OCI-LY1 (cell line): ENCODE measurements around the gene PDE6H.

Source experiments
- H2AFZ ChIP-seq: fragments of 200-600 bp; sonication (generic), shearing (Covaris generic); 2 replicates; pipeline ENCODE4 v1.6.0; 2014; ENCODE audit warnings: antibody characterized with exemption, mild to moderate bottlenecking, low read length
- H3F3A ChIP-seq: fragments of 200-600 bp; sonication (generic), shearing (Covaris generic); 2 replicates; pipeline ENCODE4 v1.6.0; 2014; ENCODE audit warnings: mild to moderate bottlenecking, antibody characterized with exemption, low read length, moderate library complexity; ENCODE audit not compliant: insufficient read depth
- H3K27ac ChIP-seq: fragments of 200-600 bp; sonication (generic); 2 replicates; pipeline ENCODE4 v1.5.1; 2014; ENCODE audit warnings: low read length, mixed run types, mild to moderate bottlenecking, low read depth; ENCODE audit not compliant: poor library complexity, severe bottlenecking
- H3K27me3 ChIP-seq: fragments of 200-600 bp; sonication (generic); 2 replicates; pipeline ENCODE4 v1.6.0; 2014; ENCODE audit warnings: antibody characterized with exemption, mild to moderate bottlenecking, low read length, moderate library complexity; ENCODE audit not compliant: insufficient read depth
- H3K36me3 ChIP-seq: fragments of 200-600 bp; sonication (generic); 2 replicates; pipeline ENCODE4 v1.6.1; 2014; ENCODE audit warnings: mild to moderate bottlenecking, antibody characterized with exemption, low read length, moderate library complexity, mixed read lengths; ENCODE audit not compliant: insufficient read depth
- H3K4me1 ChIP-seq: fragments of 200-600 bp; sonication (generic); 2 replicates; pipeline ENCODE4 v1.5.1; 2014; ENCODE audit warnings: mild to moderate bottlenecking, low read length, moderate library complexity; ENCODE audit not compliant: insufficient read depth, severe bottlenecking
- H3K4me2 ChIP-seq: fragments of 200-600 bp; sonication (generic), shearing (Covaris generic); 2 replicates; pipeline ENCODE4 v1.6.1; 2014; ENCODE audit warnings: low read length
- H3K4me3 ChIP-seq: fragments of 200-600 bp; sonication (generic); 2 replicates; pipeline ENCODE4 v1.5.1; 2014; ENCODE audit warnings: low read length, low read depth, mild to moderate bottlenecking, mixed read lengths; ENCODE audit not compliant: poor library complexity, severe bottlenecking
- H3K79me2 ChIP-seq: fragments of 200-600 bp; shearing (Covaris generic); 2 replicates; pipeline ENCODE4 v1.6.1; 2016; ENCODE audit warnings: mixed run types, low read length, mixed read lengths; ENCODE audit not compliant: insufficient read depth
- H3K9ac ChIP-seq: fragments of 200-600 bp; sonication (generic), shearing (Covaris generic); 2 replicates; pipeline ENCODE4 v1.6.1; 2014; ENCODE audit warnings: mild to moderate bottlenecking, low read length, mixed read lengths
- H3K9me2 ChIP-seq: fragments of 200-600 bp; sonication (generic), shearing (Covaris generic); 2 replicates; pipeline ENCODE4 v1.6.1; 2014; ENCODE audit warnings: low read depth, mild to moderate bottlenecking, low read length, mixed read lengths
- H3K9me3 ChIP-seq: fragments of 200-600 bp; shearing (Covaris generic); 2 replicates; pipeline ENCODE4 v1.6.1; 2014; ENCODE audit warnings: low read length, mixed read lengths
- H4K20me1 ChIP-seq: fragments of 200-600 bp; sonication (generic), shearing (Covaris generic); 2 replicates; pipeline ENCODE4 v1.6.0; 2016; ENCODE audit warnings: mild to moderate bottlenecking, low read length; ENCODE audit not compliant: insufficient read depth
- EZH2 ChIP-seq: fragments of 200-600 bp; sonication (generic), shearing (Covaris generic); IDR thresholded peaks from 2 replicates; pipeline ENCODE4 v1.8.0; 2017; ENCODE audit warnings: borderline replicate concordance, mixed run types, mild to moderate bottlenecking, antibody characterized with exemption, low read length, moderate library complexity, mixed read lengths
- TF ChIP-seq, protein P1 (sequence below): fragments of 200-600 bp; sonication (generic), shearing (Covaris generic); IDR thresholded peaks from 2 replicates; pipeline ENCODE4 v1.5.1; 2017; ENCODE audit warnings: mild to moderate bottlenecking, antibody characterized with exemption, low read length, moderate library complexity, mixed read lengths

PDE6H gene

DNA sequence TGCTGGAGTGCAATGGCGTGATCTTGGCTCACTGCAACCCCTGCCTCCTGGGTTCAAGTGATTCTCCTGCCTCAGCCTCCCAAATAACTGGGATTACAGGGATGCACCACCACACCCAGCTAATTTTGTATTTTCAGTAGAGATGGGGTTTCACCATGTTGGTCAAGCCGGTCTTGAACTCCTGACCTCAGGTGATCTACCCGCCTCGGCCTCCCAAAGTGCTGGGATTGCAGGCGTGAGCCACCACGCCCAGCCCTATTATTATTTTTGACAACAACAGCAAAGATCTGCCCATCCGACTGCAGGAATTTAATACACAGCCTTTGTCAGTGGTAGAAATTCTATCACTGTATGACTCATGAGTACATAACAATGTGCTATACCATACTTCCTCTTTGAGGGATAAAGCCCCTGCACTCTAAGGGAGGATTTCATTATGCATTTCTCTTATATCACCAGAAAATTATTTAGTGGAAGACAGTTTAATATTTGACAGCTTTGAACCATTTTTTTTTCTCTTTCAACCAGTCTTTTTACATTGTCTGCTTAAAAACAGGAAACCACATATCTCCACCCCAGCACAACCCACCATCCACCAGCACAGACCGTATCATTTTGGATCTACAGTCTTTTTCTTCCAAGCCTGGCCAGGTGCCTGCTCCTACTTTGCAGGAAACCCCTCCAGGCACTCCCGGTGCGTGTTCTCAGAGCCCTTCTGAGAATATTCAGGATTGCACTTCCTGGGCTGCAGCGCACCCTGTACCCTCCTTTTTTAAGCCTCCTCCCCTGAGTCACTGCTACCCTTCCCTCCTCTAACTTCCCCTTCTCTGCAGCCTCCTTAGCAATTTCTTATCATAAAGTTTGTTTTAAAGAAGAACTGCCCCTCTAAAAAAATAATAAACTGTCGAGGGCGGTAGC is 12.0 kb upstream of the PDE6H start:
- Histone ChIP-seq H3K4me2 (peak overlapping the region; percentile 94), H3K9me3 (no peaks in the 10 kb centered on the region), H3K4me1 (peaks cover 66% of the 10 kb centered on the region), H3F3A (peaks cover 8% of the 10 kb centered on the region; the same call in 1 of the 2 replicates), H3K36me3 (peaks cover 30% of the 10 kb centered on the region; the same call in 1 of the 2 replicates), H4K20me1 (no peaks in the 10 kb centered on the region), H3K9ac (peak overlapping the region; percentile 88), H3K27ac (peak overlapping the region; percentile 97), H3K79me2 (peaks cover 56% of the 10 kb centered on the region), H3K9me2 (no peaks in the 10 kb centered on the region), H3K27me3 (no peaks in the 10 kb centered on the region), H3K4me3 (peak overlapping the region; percentile 87), H2AFZ (no peak overlapping the region)
- TF ChIP-seq, protein P1, sequence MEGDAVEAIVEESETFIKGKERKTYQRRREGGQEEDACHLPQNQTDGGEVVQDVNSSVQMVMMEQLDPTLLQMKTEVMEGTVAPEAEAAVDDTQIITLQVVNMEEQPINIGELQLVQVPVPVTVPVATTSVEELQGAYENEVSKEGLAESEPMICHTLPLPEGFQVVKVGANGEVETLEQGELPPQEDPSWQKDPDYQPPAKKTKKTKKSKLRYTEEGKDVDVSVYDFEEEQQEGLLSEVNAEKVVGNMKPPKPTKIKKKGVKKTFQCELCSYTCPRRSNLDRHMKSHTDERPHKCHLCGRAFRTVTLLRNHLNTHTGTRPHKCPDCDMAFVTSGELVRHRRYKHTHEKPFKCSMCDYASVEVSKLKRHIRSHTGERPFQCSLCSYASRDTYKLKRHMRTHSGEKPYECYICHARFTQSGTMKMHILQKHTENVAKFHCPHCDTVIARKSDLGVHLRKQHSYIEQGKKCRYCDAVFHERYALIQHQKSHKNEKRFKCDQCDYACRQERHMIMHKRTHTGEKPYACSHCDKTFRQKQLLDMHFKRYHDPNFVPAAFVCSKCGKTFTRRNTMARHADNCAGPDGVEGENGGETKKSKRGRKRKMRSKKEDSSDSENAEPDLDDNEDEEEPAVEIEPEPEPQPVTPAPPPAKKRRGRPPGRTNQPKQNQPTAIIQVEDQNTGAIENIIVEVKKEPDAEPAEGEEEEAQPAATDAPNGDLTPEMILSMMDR, result no peak
- TF ChIP-seq EZH2, result no peak

DNA sequence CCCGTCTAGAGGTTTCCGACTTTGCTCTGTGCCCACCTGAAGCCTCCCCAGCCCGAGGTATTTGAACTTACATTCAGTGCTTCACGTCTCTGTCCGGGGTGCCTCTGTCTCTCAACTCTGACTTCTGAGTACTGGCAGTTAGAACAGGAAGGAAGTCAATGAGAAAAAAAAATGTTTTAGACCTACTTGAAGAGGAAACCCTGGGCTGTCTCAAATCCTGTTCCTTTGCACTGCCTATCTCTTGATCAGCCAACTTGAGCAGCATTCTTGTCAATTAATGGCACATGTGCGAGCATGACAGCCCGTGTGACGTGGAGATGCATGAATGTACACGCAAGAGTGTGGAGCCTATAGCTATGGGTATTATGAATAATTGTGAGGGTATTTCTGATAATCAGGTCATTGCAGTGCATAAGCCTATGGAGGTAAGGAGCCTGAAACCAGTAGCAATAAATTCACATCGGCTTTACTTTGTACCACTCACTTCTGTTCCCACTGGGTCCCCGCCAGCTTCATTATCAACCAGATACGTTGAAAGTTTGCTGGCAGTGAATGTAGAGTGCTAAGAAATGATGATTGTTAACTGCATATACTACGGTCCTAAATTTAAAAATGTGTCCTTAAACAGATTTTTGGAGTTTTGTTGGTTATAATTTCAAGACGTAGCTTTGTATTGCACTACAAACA is 11.2 kb upstream of the PDE6H start, which contains the start of gene ARHGDIB:
Gene ARHGDIB, minus strand, starts transcription at position 136 of the 687 bp plus-strand sequence. CDS start 10,889 bp downstream, outside the sequence.
- TF ChIP-seq, protein P1, result no peak
- TF ChIP-seq EZH2, result no peak
- Histone ChIP-seq H3K9ac (peak within 1 kb of the TSS; percentile 88), H3K27ac (peak within 1 kb of the TSS; percentile 97), H3K27me3 (no peaks in the 10 kb centered on the region), H3F3A (peaks cover 7% of the 10 kb centered on the region; the same call in 1 of the 2 replicates), H3K79me2 (peaks cover 48% of the 10 kb centered on the region), H3K9me3 (no peaks in the 10 kb centered on the region), H2AFZ (peak within 1 kb of the TSS; percentile 98), H4K20me1 (no peaks in the 10 kb centered on the region), H3K36me3 (peaks cover 24% of the 10 kb centered on the region; the same call in 1 of the 2 replicates), H3K4me1 (peaks cover 58% of the 10 kb centered on the region), H3K9me2 (no peaks in the 10 kb centered on the region), H3K4me3 (peak within 1 kb of the TSS; percentile 87), H3K4me2 (peak within 1 kb of the TSS; percentile 94)

DNA sequence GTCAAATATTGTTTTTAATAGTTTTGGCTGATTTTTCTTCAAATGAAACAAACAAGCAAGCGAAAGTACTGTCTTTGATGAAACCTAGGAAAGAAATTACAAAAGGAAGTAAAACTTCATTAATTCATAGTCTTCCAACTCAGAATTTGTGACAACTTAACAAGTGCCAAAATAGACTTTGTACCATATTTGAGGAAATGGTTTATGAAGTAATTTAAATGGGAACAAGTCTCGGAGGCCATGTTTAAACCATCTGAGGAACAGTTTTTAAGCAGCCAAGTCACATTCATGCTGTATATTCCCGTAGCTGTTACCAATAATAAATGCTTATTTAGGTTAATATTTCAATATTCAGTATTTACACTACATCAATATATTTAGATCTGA is 10.7 kb upstream of the PDE6H start:
- Histone ChIP-seq H3F3A (0 out of 2 replicates have a peak, but pooled peaks cover 4% of the 10 kb centered on the region), H3K9me2 (no peaks in the 10 kb centered on the region), H3K9me3 (no peaks in the 10 kb centered on the region), H2AFZ (peak overlapping the region; percentile 98), H3K4me2 (peak overlapping the region; percentile 94), H3K27ac (peak overlapping the region; percentile 97), H3K36me3 (peaks cover 24% of the 10 kb centered on the region; the same call in 1 of the 2 replicates), H3K79me2 (peaks cover 42% of the 10 kb centered on the region), H3K4me3 (peak overlapping the region; percentile 87), H4K20me1 (no peaks in the 10 kb centered on the region), H3K4me1 (peaks cover 53% of the 10 kb centered on the region), H3K9ac (peak overlapping the region; percentile 88), H3K27me3 (no peaks in the 10 kb centered on the region)
- TF ChIP-seq, protein P1, result no peak
- TF ChIP-seq EZH2, result no peak
